Natural killer cell (primary cell): ENCODE data around the gene MUC20. TPM values are rescaled to one million over a fixed set of nuclear protein-coding genes. Genes with fewer than 3 reads are reported as not detected.
"Not testable (repeated sequence)": the region's sequence is repeated elsewhere in the genome, so short reads cannot be mapped to it uniquely, and the experiment has no call there.

Experiments
- ATAC-seq, 3 donors: fragments of 150-1000 bp in 2 of 3; fragments of 200-7000 bp in 1 of 3; cut with Tn5 transposase; 1 replicate in 1 of 3; 2 replicates in 2 of 3; pipeline ENCODE4 v1.10.0; 2021; ENCODE audit warnings: mild to moderate bottlenecking in 2 of 3, moderate library complexity in 2 of 3
- DNase-seq, 2 donors: peaks; one replicate each; pipeline versions ENCODE4 v3.0.0 to v3.0.0-alpha.2; 2013 to 2021; ENCODE audit warnings: mixed read lengths in 1 of 2
- H3K27ac ChIP-seq: one replicate; pipeline ENCODE4 v1.5.1; 2013; ENCODE audit warnings: mild to moderate bottlenecking, low read length
- H3K27me3 ChIP-seq: one replicate; pipeline ENCODE4 v1.6.1; 2013; ENCODE audit warnings: low read length; ENCODE audit not compliant: control insufficient read depth, insufficient read depth
- H3K36me3 ChIP-seq: one replicate; pipeline ENCODE4 v1.6.1; 2013; ENCODE audit warnings: low read length; ENCODE audit not compliant: control insufficient read depth, insufficient read depth
- H3K4me1 ChIP-seq: one replicate; pipeline ENCODE4 v1.6.1; 2013; ENCODE audit warnings: low read length; ENCODE audit not compliant: control insufficient read depth, insufficient read depth
- H3K4me3 ChIP-seq: one replicate; pipeline ENCODE4 v1.5.1; 2013; ENCODE audit warnings: low read length
- H3K9me3 ChIP-seq: one replicate; pipeline ENCODE4 v1.6.1; 2013; ENCODE audit warnings: low read length; ENCODE audit not compliant: control insufficient read depth, insufficient read depth
- H3K27ac Mint-ChIP-seq, 2 donors: one replicate each; pipeline ENCODE4 v1.8.0; 2022; ENCODE audit warnings: mild to moderate bottlenecking in 2 of 2, mixed read lengths in 2 of 2, moderate library complexity in 1 of 2
- H3K27me3 Mint-ChIP-seq, 2 donors: one replicate each; pipeline ENCODE4 v1.8.0; 2022; ENCODE audit warnings: low read depth in 2 of 2, mixed read lengths in 2 of 2
- H3K36me3 Mint-ChIP-seq: one replicate; pipeline ENCODE4 v1.8.0; 2022; ENCODE audit warnings: mixed read lengths
- H3K4me1 Mint-ChIP-seq, 2 donors: one replicate each; pipeline ENCODE4 v1.8.0; 2022; ENCODE audit warnings: mixed read lengths in 2 of 2
- H3K4me3 Mint-ChIP-seq: one replicate; pipeline ENCODE4 v1.8.0; 2022; ENCODE audit warnings: mild to moderate bottlenecking, moderate library complexity, mixed read lengths
- H3K9me3 Mint-ChIP-seq, 2 donors: one replicate each; pipeline ENCODE4 v1.8.0; 2022; ENCODE audit warnings: mixed read lengths in 2 of 2
- WGBS: methylation state at CpG from one replicate; pipeline ENCODE4 v1.1.7; 2013; ENCODE audit warnings: missing lambda C conversion rate; ENCODE audit not compliant: insufficient coverage; 5-methylcytosine and 5-hydroxymethylcytosine counted together
- intact Hi-C: fragments of 100-400 bp; cut with micrococcal nuclease; formaldehyde crosslinking; loops from one replicate; pipeline ENCODE4 v1.14.2; 2022
- total RNA-seq, 4 donors: library from RNA; stranded (reverse); fragments of 120-200 nt in 1 of 4; gene quantifications; one replicate each; pipeline versions ENCODE4 v1.2.3 to v1.2.4, GENCODE V29; 2013 to 2022

The MUC20 gene, protein sequence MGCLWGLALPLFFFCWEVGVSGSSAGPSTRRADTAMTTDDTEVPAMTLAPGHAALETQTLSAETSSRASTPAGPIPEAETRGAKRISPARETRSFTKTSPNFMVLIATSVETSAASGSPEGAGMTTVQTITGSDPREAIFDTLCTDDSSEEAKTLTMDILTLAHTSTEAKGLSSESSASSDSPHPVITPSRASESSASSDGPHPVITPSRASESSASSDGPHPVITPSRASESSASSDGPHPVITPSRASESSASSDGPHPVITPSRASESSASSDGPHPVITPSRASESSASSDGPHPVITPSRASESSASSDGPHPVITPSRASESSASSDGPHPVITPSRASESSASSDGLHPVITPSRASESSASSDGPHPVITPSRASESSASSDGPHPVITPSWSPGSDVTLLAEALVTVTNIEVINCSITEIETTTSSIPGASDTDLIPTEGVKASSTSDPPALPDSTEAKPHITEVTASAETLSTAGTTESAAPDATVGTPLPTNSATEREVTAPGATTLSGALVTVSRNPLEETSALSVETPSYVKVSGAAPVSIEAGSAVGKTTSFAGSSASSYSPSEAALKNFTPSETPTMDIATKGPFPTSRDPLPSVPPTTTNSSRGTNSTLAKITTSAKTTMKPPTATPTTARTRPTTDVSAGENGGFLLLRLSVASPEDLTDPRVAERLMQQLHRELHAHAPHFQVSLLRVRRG
- total RNA-seq, result 10 to 100 TPM in 1 of 3 donors, 1 to 10 TPM in 2; 4.1 to 11.4 (median 5.9) TPM
- total RNA-seq (2013), result 2.5 TPM

DNA sequence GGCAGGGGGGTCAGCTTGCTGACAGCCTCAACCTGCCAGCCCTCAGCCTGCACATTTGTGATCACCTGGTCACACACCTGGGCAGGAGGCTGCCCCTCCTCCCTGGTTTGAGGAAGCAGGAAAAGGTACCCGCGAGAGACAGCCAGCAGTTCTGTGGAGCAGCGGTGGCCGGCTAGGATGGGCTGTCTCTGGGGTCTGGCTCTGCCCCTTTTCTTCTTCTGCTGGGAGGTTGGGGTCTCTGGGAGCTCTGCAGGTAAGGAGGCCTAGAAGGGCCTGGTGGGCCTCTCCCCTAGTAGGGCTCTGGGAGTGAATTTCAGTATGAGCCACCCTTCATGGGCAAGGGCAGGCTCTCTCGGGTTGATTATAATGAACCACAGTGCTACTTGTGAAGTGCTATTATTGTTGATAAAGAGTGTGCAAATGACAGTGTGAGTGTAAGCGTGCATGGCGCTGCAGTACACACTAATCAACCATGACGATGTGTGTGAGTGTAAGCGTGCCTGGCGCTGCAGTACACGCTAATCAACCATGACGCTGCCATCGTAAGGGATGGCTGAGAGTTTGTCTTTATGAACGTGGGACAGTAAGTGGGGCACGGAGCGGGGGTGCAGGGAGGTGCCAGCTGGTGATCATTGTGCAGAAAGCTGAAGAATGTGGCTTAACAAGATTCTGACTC, at the start of gene MUC20:
Gene MUC20, plus strand, starts transcription at position 148 of the 676 bp plus-strand sequence. Its CDS starts 30 bp downstream, at position 178.
- H3K27ac Mint-ChIP-seq, H3K27me3 Mint-ChIP-seq, intact Hi-C loops, H3K36me3 Mint-ChIP-seq, H3K27ac ChIP-seq, H3K4me1 Mint-ChIP-seq, H3K4me3 Mint-ChIP-seq, H3K36me3 ChIP-seq, H3K4me3 ChIP-seq, H3K9me3 ChIP-seq, DNase-seq, H3K27me3 ChIP-seq, H3K4me1 ChIP-seq, ATAC-seq, H3K9me3 Mint-ChIP-seq: not testable (repeated sequence)
- WGBS, result 66% methylated on average over 8 of the region's 16 CpGs

- H3K27ac ChIP-seq, H3K27ac Mint-ChIP-seq, H3K27me3 ChIP-seq, H3K36me3 Mint-ChIP-seq, H3K4me1 ChIP-seq, ATAC-seq, H3K4me3 ChIP-seq, H3K4me1 Mint-ChIP-seq, H3K27me3 Mint-ChIP-seq, H3K9me3 ChIP-seq, H3K9me3 Mint-ChIP-seq, H3K4me3 Mint-ChIP-seq, DNase-seq, intact Hi-C loops: not testable (repeated sequence)
- 91% methylated on average over 7 of the region's 17 CpGs for WGBS
- peaks cover 34% of the 10 kb centered on the region for H3K36me3 ChIP-seq
Measured at GRCh38 chr3:195671283-195671682, 49.5 kb upstream of the MUC20 start.

GRCh38 chr3:195673711-195674110, 47.1 kb upstream of the MUC20 start:
- H3K36me3 Mint-ChIP-seq, DNase-seq, H3K27me3 Mint-ChIP-seq, intact Hi-C loops, H3K4me3 Mint-ChIP-seq, H3K27me3 ChIP-seq, H3K4me1 Mint-ChIP-seq, H3K27ac Mint-ChIP-seq, H3K9me3 Mint-ChIP-seq, H3K27ac ChIP-seq, H3K9me3 ChIP-seq, H3K4me3 ChIP-seq, ATAC-seq, H3K4me1 ChIP-seq: not testable (repeated sequence)
- peaks cover 40% of the 10 kb centered on the region for H3K36me3 ChIP-seq
- WGBS, result 87% methylated on average over 7 of the region's 9 CpGs

- H3K9me3 Mint-ChIP-seq, H3K27ac ChIP-seq, ATAC-seq, H3K4me3 ChIP-seq, H3K4me1 ChIP-seq, H3K27me3 ChIP-seq, H3K27ac Mint-ChIP-seq, H3K27me3 Mint-ChIP-seq, intact Hi-C loops, H3K9me3 ChIP-seq, H3K4me3 Mint-ChIP-seq, DNase-seq, H3K4me1 Mint-ChIP-seq: not testable (repeated sequence)
- H3K36me3 ChIP-seq, result peaks cover 32% of the 10 kb centered on the region
- 88% methylated on average over 13 of the region's 15 CpGs for WGBS
- H3K36me3 Mint-ChIP-seq, result peaks cover 12% of the 10 kb centered on the region
Measured at GRCh38 chr3:195678391-195679015, 42.3 kb upstream of the MUC20 start.

GRCh38 chr3:195680690-195681089, 40.1 kb upstream of the MUC20 start:
- H3K27me3 Mint-ChIP-seq, H3K9me3 Mint-ChIP-seq, H3K27ac ChIP-seq, H3K9me3 ChIP-seq, H3K4me3 Mint-ChIP-seq, H3K4me1 Mint-ChIP-seq, H3K4me3 ChIP-seq, intact Hi-C loops, H3K4me1 ChIP-seq, H3K27me3 ChIP-seq, DNase-seq, H3K27ac Mint-ChIP-seq: not testable (repeated sequence)
- ATAC-seq, result peak in 1 of 3 donors; percentile 17
- WGBS, result 92% methylated on average over 4 of the region's 10 CpGs
- peaks cover 28% of the 10 kb centered on the region for H3K36me3 Mint-ChIP-seq
- peaks cover 32% of the 10 kb centered on the region for H3K36me3 ChIP-seq

- H3K4me1 Mint-ChIP-seq, result peaks cover 0 to 11% of the 10 kb centered on the region in 2 donors
- H3K4me3 Mint-ChIP-seq, ATAC-seq, H3K4me1 ChIP-seq, H3K27me3 Mint-ChIP-seq, H3K27ac ChIP-seq, H3K27ac Mint-ChIP-seq, H3K27me3 ChIP-seq, H3K9me3 Mint-ChIP-seq, DNase-seq, intact Hi-C loops, H3K9me3 ChIP-seq, H3K4me3 ChIP-seq: not testable (repeated sequence)
- H3K36me3 Mint-ChIP-seq, result peaks cover 33% of the 10 kb centered on the region
- 100% methylated on average over 2 of the region's 24 CpGs for WGBS
- H3K36me3 ChIP-seq, result peaks cover 34% of the 10 kb centered on the region
Measured at GRCh38 chr3:195681458-195682103, 39.2 kb upstream of the MUC20 start.

- ATAC-seq, H3K4me1 ChIP-seq, intact Hi-C loops, DNase-seq, H3K9me3 ChIP-seq, H3K9me3 Mint-ChIP-seq, H3K4me3 Mint-ChIP-seq, H3K27me3 ChIP-seq, H3K4me3 ChIP-seq, H3K27me3 Mint-ChIP-seq, H3K27ac ChIP-seq, H3K27ac Mint-ChIP-seq: not testable (repeated sequence)
- Mint-ChIP-seq H3K36me3 (peaks cover 34% of the 10 kb centered on the region), H3K4me1 (peaks cover 5 to 12% of the 10 kb centered on the region in 2 donors)
- peaks cover 34% of the 10 kb centered on the region for H3K36me3 ChIP-seq
- WGBS, result 80% methylated on average over 6 of the region's 13 CpGs
Measured at GRCh38 chr3:195682104-195682742, 38.6 kb upstream of the MUC20 start.
